GM12865 (cell line): ENCODE results near the gene CHMP5.

Experiments
- DNase-seq: peaks from one replicate; pipeline ENCODE4 v3.0.0; 2010; ENCODE audit warnings: low read depth
- H3K4me3 ChIP-seq: 2 replicates; pipeline ENCODE4 v1.5.1; 2011; ENCODE audit warnings: mild to moderate bottlenecking, low read depth, low read length, control low read depth
- CTCF ChIP-seq: IDR thresholded peaks from 2 replicates; pipeline ENCODE4 v1.5.1; 2011; ENCODE audit warnings: low read length, control low read depth, low read depth, inconsistent platforms; ENCODE audit not compliant: insufficient read depth; ENCODE audit errors: missing control alignments

The CHMP5 gene

GRCh38 chr9:33260372-33260771, 4.5 kb upstream of the CHMP5 start:
- no peak overlapping the region for H3K4me3 ChIP-seq
- DNase-seq: no peak
- TF ChIP-seq CTCF: no peak

GRCh38 chr9:33263131-33264002, 1.5 kb upstream of the CHMP5 start:
- peak overlapping the region; percentile 93 for H3K4me3 ChIP-seq
- no peak for TF ChIP-seq CTCF
- DNase-seq: peak; percentile 41

GRCh38 chr9:33264003-33264472, 811 bp upstream of the CHMP5 start:
- no peak for TF ChIP-seq CTCF
- H3K4me3 ChIP-seq: peak overlapping the region; percentile 93
- peak; percentile 72 for DNase-seq

- DNase-seq: no peak
- no peak for TF ChIP-seq CTCF
Measured at GRCh38 chr9:33265211-33265865, 489 bp downstream of the CHMP5 start.

GRCh38 chr9:33267151-33267767, 2.4 kb downstream of the CHMP5 start:
- no peak for DNase-seq
- H3K4me3 ChIP-seq: no peak overlapping the region
- no peak for TF ChIP-seq CTCF

More at GRCh38 chr9:33265211-33265865, 489 bp downstream of the CHMP5 start:
- H3K4me3 ChIP-seq: peak overlapping the region; percentile 90

- H3K4me3 ChIP-seq: no peak overlapping the region
- no peak for DNase-seq
- no peak for TF ChIP-seq CTCF
Measured at GRCh38 chr9:33270146-33270545, 5.3 kb downstream of the CHMP5 start.
